Esophagus muscularis mucosa (tissue), 4 donors: Measurements from ENCODE around the gene UHMK1. TPM values are rescaled to one million over a fixed set of nuclear protein-coding genes. Genes with fewer than 3 reads are reported as not detected.

Experiments
- DNase-seq: peaks from one replicate; pipeline ENCODE4 v3.0.0-alpha.2; 2017; ENCODE audit errors: extremely low spot score
- H3K27ac ChIP-seq, 4 donors: fragments of 200-600 bp; sonication (generic); replicated peaks in 1 of 4; 1 replicate in 3 of 4; 2 replicates in 1 of 4; pipeline ENCODE4 v1.5.1; 2016 to 2019; ENCODE audit warnings: mild to moderate bottlenecking in 1 of 4
- H3K27me3 ChIP-seq, 4 donors: fragments of 200-600 bp; sonication (generic); one replicate each; pipeline versions ENCODE4 v1.5.1 to v1.6.0; 2016 to 2019
- H3K36me3 ChIP-seq, 4 donors: fragments of 200-600 bp; sonication (generic); one replicate each; pipeline ENCODE4 v1.5.1; 2016 to 2019
- H3K4me1 ChIP-seq, 4 donors: fragments of 200-600 bp; sonication (generic); one replicate each; pipeline ENCODE4 v1.5.1; 2016 to 2019
- H3K4me3 ChIP-seq, 4 donors: fragments of 200-600 bp; sonication (generic); 1 replicate in 2 of 4; 2 replicates in 2 of 4; pipeline ENCODE4 v1.5.1; 2016 to 2019; ENCODE audit warnings: mild to moderate bottlenecking in 4 of 4, moderate library complexity in 1 of 4
- H3K9me3 ChIP-seq, 4 donors: fragments of 200-600 bp; sonication (generic); 1 replicate in 3 of 4; 2 replicates in 1 of 4; pipeline ENCODE4 v1.5.1; 2016 to 2019
- EP300 ChIP-seq: sonication (generic); formaldehyde crosslinking; IDR thresholded peaks from one replicate; pipeline ENCODE4 v1.6.1; 2017; ENCODE audit warnings: antibody characterized with exemption
- POLR2A ChIP-seq: fragments of 450-650 bp; IDR thresholded peaks from one replicate; pipeline ENCODE4 v1.6.1; 2017; ENCODE audit warnings: antibody characterized with exemption, moderate library complexity, mild to moderate bottlenecking, low read depth
- POLR2AphosphoS5 ChIP-seq, 2 donors: sonication (generic); formaldehyde crosslinking; IDR thresholded peaks; one replicate each; pipeline ENCODE4 v1.6.1; 2017; ENCODE audit warnings: antibody characterized with exemption in 2 of 2
- WGBS: methylation state at CpG from one replicate; pipeline ENCODE4 v1.1.5; 2018; 5-methylcytosine and 5-hydroxymethylcytosine counted together
- intact Hi-C: fragments of 100-400 bp; cut with DNase I; formaldehyde crosslinking; loops from one replicate; pipeline ENCODE4 v1.15.1; 2023
- total RNA-seq, 4 donors: library from RNA; depleted of rRNA; stranded (reverse); fragments of >200 nt; gene quantifications; one replicate each; pipeline versions ENCODE4 v1.1.0 to v1.2.1, GENCODE V29; 2016
- TF ChIP-seq, protein P1 (sequence below), 3 experiments: fragments of 200-600 bp in 2 of 3; fragments of 450-650 bp in 1 of 3; sonication (generic) in 2 of 3; IDR thresholded peaks; one replicate each; pipeline ENCODE4 v1.5.1; 2017 to 2019; ENCODE audit warnings: antibody characterized with exemption in 3 of 3, mild to moderate bottlenecking in 2 of 3, moderate library complexity in 1 of 3

Gene UHMK1
- total RNA-seq, 4 donors from 2014 or later: 25.3 to 34.4 (median 30.6) TPM

DNA sequence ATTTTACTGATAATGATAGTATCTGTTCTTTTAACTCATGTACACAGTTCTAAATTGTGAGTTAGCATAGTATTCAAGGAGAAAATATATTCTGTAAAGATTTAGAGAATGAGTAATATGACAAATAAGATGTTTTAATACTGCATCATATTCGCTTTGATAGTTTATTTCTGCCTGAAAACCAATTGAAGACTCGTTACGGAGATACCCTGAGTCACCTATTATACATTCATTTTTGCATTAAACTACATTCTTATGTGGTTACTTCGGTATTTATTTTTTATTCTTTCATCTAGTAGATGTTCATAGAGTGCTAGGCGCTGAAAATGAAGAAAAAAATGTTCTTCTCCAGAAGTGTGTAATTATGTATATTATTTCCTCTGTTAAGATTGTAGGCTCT, 5.3 kb downstream of the UHMK1 start:
- peaks cover 11 to 33% (median 30%) of the 10 kb centered on the region in 4 donors for H3K4me1 ChIP-seq
- H3K36me3 ChIP-seq: peaks cover 41 to 80% (median 72%) of the 10 kb centered on the region in 4 donors
- no peak for DNase-seq
- H3K9me3 ChIP-seq: no peaks in the 10 kb centered on the region
- TF ChIP-seq POLR2A (no peak), POLR2AphosphoS5 (IDR thresholded peaks at IDR 0.05) (no peak), EP300 (no peak)
- TF ChIP-seq, protein P1, sequence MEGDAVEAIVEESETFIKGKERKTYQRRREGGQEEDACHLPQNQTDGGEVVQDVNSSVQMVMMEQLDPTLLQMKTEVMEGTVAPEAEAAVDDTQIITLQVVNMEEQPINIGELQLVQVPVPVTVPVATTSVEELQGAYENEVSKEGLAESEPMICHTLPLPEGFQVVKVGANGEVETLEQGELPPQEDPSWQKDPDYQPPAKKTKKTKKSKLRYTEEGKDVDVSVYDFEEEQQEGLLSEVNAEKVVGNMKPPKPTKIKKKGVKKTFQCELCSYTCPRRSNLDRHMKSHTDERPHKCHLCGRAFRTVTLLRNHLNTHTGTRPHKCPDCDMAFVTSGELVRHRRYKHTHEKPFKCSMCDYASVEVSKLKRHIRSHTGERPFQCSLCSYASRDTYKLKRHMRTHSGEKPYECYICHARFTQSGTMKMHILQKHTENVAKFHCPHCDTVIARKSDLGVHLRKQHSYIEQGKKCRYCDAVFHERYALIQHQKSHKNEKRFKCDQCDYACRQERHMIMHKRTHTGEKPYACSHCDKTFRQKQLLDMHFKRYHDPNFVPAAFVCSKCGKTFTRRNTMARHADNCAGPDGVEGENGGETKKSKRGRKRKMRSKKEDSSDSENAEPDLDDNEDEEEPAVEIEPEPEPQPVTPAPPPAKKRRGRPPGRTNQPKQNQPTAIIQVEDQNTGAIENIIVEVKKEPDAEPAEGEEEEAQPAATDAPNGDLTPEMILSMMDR (IDR thresholded peaks at IDR 0.05): no peak
- intact Hi-C loops: no loop called here
- H3K4me3 ChIP-seq: no peak overlapping the region
- WGBS: 87% methylated on average over 5 of the region's 5 CpGs
- H3K27ac ChIP-seq: no peak overlapping the region
- no peaks in the 10 kb centered on the region for H3K27me3 ChIP-seq

DNA sequence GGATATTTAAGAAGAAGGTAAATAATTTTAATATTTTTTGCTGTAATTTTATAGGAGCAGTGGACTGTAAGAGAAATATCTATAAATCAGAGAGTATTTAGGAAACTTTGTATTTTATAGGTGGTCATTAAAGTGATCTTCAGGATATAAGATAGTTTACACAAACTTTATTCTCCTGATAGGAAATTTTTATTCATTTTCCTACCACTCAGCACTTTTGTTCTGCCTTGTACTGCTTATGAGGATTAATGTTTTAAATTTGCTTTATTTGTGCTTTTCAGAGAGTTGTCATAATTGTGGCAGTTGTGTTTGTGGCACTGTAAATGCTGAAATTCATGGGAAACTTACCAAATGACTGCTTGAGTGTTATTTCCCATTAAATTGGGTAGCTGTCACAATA, 29.7 kb downstream of the UHMK1 start:
- H3K27ac ChIP-seq: no peak overlapping the region
- H3K27me3 ChIP-seq: no peaks in the 10 kb centered on the region
- H3K9me3 ChIP-seq: no peaks in the 10 kb centered on the region
- intact Hi-C loops: no loop called here
- TF ChIP-seq POLR2A: no peak
- TF ChIP-seq, protein P1 (IDR thresholded peaks at IDR 0.05): no peak
- no peak for TF ChIP-seq EP300
- no peak for TF ChIP-seq POLR2AphosphoS5 (IDR thresholded peaks at IDR 0.05)
- no peak overlapping the region for H3K4me3 ChIP-seq
- DNase-seq: no peak
- H3K36me3 ChIP-seq: peaks cover 10 to 56% (median 29%) of the 10 kb centered on the region in 4 donors
- no peaks in the 10 kb centered on the region for H3K4me1 ChIP-seq

DNA sequence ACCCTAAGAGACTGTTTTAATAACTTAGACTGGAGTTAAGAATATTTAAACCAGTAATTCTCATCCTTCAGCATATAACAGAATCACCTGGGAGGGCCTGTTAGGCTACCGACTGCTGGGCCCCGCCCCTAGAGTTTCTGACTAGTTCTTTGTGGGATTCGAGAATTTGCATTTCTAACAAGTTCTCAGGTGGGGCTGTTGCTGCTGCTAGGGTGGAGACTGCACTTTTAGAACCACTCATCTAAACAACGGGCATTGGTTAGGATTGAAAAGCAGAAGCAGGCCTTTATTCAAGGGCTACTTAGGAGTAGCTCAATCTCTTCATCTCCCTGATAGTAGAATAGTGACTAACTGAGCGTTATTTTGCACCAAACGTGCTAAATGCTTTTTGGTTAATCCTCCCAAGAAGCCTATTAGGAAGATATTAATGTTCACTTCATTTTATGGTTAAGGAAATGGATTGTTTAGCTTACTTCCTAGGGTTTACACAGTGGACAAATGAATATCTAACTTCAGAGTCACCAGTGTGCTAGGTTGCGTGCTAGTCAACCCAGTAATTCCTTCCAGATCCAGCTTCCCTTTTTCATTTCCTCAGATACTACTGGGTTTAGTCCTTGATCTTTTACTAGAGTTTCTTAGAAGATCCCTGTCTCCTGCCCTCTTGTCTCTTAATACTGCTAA, 32.8 kb downstream of the UHMK1 start:
- H3K4me3 ChIP-seq: no peak overlapping the region
- H3K36me3 ChIP-seq: peaks cover 0 to 25% (median 13%) of the 10 kb centered on the region in 4 donors
- intact Hi-C loops: no loop called here
- H3K27ac ChIP-seq: no peak overlapping the region
- H3K27me3 ChIP-seq: no peaks in the 10 kb centered on the region
- no peak for DNase-seq
- TF ChIP-seq POLR2A (no peak), EP300 (no peak), POLR2AphosphoS5 (IDR thresholded peaks at IDR 0.05) (no peak)
- TF ChIP-seq, protein P1 (IDR thresholded peaks at IDR 0.05): no peak
- 79% methylated on average over 7 of the region's 7 CpGs for WGBS
- H3K4me1 ChIP-seq: no peaks in the 10 kb centered on the region
- no peaks in the 10 kb centered on the region for H3K9me3 ChIP-seq

DNA sequence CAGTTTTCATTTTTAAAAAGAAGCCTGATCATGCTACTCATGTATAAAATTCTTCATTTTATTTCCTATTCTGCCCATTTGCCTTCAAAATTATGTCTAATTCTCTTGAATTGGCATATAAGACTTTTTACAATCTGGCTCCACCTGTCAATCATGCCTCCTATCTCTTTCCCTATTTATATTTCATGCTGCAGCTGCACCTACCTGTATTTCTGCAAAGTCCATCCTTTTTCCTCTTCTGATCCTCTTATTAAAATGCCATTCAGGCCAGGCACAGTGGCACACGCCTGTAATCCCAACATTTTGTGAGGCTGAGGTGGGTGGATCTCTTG, 33.3 kb downstream of the UHMK1 start:
- WGBS: 100% methylated on average over 1 of the region's 1 CpG
- H3K36me3 ChIP-seq: peaks cover 0 to 20% (median 9%) of the 10 kb centered on the region in 4 donors
- H3K9me3 ChIP-seq: no peaks in the 10 kb centered on the region
- TF ChIP-seq POLR2AphosphoS5 (IDR thresholded peaks at IDR 0.05): no peak
- TF ChIP-seq EP300: no peak
- no peak for TF ChIP-seq POLR2A
- TF ChIP-seq, protein P1 (IDR thresholded peaks at IDR 0.05): no peak
- H3K27ac ChIP-seq: no peak overlapping the region
- no peak overlapping the region for H3K4me3 ChIP-seq
- no peaks in the 10 kb centered on the region for H3K27me3 ChIP-seq
- DNase-seq: no peak
- no peaks in the 10 kb centered on the region for H3K4me1 ChIP-seq
- intact Hi-C loops: no loop called here

DNA sequence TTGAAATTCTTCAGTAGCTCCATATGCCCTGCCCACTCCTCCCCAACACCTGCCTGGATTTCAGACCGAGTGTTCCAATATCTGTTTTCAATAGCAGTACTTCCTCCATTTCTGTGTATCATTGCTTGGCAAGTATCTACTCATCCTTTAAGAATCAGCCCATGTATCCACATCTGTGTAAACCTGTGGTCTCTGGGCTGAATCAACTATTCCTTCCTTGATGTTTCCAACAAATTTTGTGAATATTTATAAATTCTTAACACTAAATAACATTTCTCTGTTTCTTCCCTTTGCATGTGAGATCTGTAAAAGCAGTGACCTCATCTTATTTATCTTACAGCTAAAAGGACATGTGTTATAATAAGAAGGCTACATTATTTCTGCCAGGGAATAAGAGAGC, 37.9 kb downstream of the UHMK1 start:
- Histone ChIP-seq H3K9me3 (no peaks in the 10 kb centered on the region), H3K4me1 (no peaks in the 10 kb centered on the region), H3K4me3 (no peak overlapping the region), H3K27ac (no peak overlapping the region), H3K36me3 (peaks cover 0 to 5% (median 0%) of the 10 kb centered on the region in 4 donors), H3K27me3 (no peaks in the 10 kb centered on the region)
- WGBS: 71% methylated on average over 1 of the region's 1 CpG
- TF ChIP-seq, protein P1 (IDR thresholded peaks at IDR 0.05): no peak
- TF ChIP-seq POLR2AphosphoS5 (IDR thresholded peaks at IDR 0.05) (no peak), POLR2A (no peak), EP300 (no peak)
- DNase-seq: no peak
- intact Hi-C loops: no loop called here
